Transverse colon (tissue), 3 donors: Measurements from ENCODE around the gene LIPN.

ENCODE experiments used
- CTCF ChIP-seq, 5 experiments: fragments of 200-600 bp in 3 of 5; fragments of 450-650 bp in 2 of 5; sonication (generic) in 3 of 5; IDR thresholded peaks; 1 replicate in 2 of 5; 2 replicates in 3 of 5; pipeline ENCODE4 v1.5.1; 2016 to 2017; ENCODE audit warnings: antibody characterized with exemption in 5 of 5, inconsistent platforms in 3 of 5, mild to moderate bottlenecking in 2 of 5, moderate library complexity in 1 of 5
- EP300 ChIP-seq: sonication (generic); formaldehyde crosslinking; IDR thresholded peaks from one replicate; pipeline ENCODE4 v1.6.1; 2017; ENCODE audit warnings: antibody characterized with exemption, low read depth
- POLR2A ChIP-seq: fragments of 450-650 bp; IDR thresholded peaks from one replicate; pipeline ENCODE4 v1.6.1; 2016; ENCODE audit warnings: antibody characterized with exemption, mild to moderate bottlenecking, moderate library complexity

DNA sequence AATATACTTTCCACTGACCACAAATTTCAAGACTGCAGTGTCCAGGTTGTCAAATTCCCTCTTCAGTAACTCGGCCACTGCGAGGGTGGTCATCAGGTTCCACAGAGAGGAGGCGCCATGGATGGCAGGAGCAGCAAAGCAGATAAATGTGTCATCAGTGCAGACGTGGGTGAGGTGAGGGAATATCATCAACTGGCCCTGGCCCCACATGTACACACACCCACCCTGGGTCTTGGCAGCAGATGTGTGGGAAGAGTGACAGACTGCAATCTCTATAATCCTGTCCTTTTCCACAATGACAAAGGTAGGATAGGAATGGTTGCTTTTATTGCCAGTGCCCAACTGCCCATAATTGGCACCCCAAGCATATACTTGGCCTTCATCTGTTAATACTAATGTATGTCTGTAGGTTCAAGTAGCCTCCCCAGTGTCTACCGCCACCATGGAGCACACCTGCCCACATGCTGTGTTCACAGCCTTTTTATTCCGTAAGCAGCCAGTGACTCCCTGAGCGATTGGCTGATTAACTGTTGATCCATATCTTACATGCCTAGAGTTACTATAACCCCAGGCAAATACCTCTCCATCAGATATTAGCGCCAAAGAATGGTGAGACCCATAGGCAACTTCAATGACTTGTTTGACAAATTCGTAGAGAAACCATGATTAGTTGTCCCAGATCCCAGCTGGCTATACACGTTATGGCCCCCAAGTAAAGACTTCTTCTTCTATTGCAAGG is 26.4 kb downstream of the LIPN start:
- TF ChIP-seq POLR2A, result no peak
- no peak for TF ChIP-seq CTCF (IDR thresholded peaks at IDR 0.05)
- no peak for TF ChIP-seq EP300
